Kidney epithelial cell (primary cell): ENCODE results near the gene VIPR1. TPM values are rescaled to one million over a fixed set of nuclear protein-coding genes. Genes with fewer than 3 reads are reported as not detected.

Source experiments
- DNase-seq: peaks from one replicate; pipeline ENCODE4 v3.0.0-alpha.2; 2010; ENCODE audit warnings: low read depth
- H3K27me3 ChIP-seq: 2 replicates; pipeline ENCODE4 v1.6.0; 2011; ENCODE audit warnings: low read length; ENCODE audit not compliant: control insufficient read depth, insufficient read depth
- H3K36me3 ChIP-seq: 2 replicates; pipeline ENCODE4 v1.5.1; 2011; ENCODE audit warnings: low read length; ENCODE audit not compliant: control insufficient read depth, insufficient read depth
- H3K4me3 ChIP-seq: 2 replicates; pipeline ENCODE4 v1.5.1; 2011; ENCODE audit warnings: low read depth, mild to moderate bottlenecking, control low read depth, low read length
- CTCF ChIP-seq: IDR thresholded peaks from 2 replicates; pipeline ENCODE4 v1.5.1; 2011; ENCODE audit warnings: mild to moderate bottlenecking, moderate library complexity, low read length, control low read depth, inconsistent platforms; ENCODE audit not compliant: insufficient read depth, poor library complexity, severe bottlenecking
- total RNA-seq: library from RNA; depleted of rRNA; stranded (reverse); fragments of >200 nt; gene quantifications from 2 replicates; pipeline ENCODE4 v1.2.3, GENCODE V29; 2015

Gene VIPR1
- total RNA-seq, 1 donor from 2014 or later, result 1.3 TPM

DNA sequence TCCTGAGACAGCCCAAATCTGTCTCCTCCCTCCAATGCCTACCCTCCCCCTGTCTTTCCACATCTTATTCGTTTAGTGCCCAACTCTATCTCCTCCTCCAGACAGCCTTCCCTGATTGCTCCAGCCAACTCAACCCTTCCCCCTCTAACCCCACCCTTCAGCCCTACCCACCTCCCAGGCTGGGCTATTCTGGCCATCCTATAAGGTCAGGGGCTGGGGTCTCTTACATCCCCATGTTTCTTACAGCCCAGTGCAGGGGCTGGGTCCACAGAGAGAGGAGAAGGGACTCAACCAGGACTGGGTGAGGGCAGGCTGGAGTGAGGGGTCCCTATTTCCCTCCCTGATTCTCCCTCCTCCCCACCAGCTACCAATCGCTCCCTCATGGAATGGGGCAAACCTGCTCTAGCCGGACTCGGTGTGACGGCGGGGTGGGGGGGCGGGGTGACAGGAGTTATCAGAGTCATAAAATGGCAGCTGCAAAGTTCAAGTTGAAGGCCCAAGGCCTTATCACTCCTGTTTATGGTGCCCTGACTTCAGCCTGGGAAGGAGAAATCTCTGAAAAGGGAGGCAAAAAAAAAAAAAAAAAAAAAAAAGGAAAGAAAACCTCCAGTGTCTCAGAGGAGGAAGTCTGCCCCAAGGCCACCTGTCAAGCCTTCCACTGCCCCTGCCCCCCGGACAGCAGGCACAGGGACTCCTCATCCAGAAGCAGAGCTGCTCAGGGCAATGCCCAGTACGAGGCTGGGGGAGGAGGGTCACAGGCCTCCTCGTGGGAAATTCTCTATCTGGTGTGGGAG lies 2.1 kb downstream of the VIPR1 start:
- no peak for TF ChIP-seq CTCF
- no peaks in the 10 kb centered on the region for H3K36me3 ChIP-seq
- peaks cover 38% of the 10 kb centered on the region for H3K27me3 ChIP-seq
- no peak for DNase-seq
- no peak overlapping the region for H3K4me3 ChIP-seq

DNA sequence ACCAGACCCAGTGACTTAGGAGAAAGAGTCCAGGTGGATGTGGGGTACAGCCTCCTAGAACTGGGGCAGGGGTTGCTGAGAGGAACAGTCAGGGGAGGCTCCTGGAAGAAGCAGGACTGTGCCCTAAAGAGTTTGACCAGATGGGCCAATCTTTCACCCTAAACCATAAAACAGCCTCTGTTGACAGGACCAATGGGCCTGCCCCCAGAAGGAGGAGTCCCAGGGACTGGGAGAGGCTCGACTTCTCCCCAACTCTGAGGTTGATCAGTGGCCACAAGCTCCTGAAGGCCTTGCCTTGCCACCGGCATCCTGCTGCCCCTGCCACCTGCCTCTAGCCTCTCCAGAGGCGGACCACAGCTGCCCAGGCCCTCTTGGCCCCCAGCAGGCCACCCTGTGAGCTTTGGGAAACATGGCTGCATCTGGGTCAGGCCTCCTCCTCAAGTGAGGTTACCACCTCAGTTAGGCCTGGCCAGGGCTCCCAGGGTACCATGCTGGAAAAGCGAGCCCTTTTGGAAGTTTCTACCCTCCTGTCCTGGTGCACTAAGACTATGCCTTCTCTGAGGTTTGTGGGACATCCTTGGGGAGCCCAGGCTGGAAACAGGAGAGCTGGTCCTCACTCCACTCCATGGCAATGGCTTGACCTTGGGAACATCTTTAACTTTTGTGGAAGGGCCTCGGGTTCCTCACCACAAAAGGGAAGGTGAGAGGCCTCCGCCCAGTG lies 2.8 kb downstream of the VIPR1 start:
- Histone ChIP-seq H3K36me3 (no peaks in the 10 kb centered on the region), H3K27me3 (peaks cover 33% of the 10 kb centered on the region), H3K4me3 (no peak overlapping the region)
- DNase-seq, result no peak
- no peak for TF ChIP-seq CTCF

- no peaks in the 10 kb centered on the region for H3K36me3 ChIP-seq
- no peak for DNase-seq
- no peak overlapping the region for H3K4me3 ChIP-seq
- TF ChIP-seq CTCF, result no peak
- H3K27me3 ChIP-seq, result peaks cover 29% of the 10 kb centered on the region
Measured at GRCh38 chr3:42505849-42506410, 3.5 kb downstream of the VIPR1 start.

- Histone ChIP-seq H3K27me3 (peaks cover 19% of the 10 kb centered on the region), H3K36me3 (no peaks in the 10 kb centered on the region), H3K4me3 (no peak overlapping the region)
- DNase-seq, result no peak
- TF ChIP-seq CTCF, result no peak
Measured at GRCh38 chr3:42507252-42507651, 4.8 kb downstream of the VIPR1 start.

GRCh38 chr3:42507761-42508335 lies 5.4 kb downstream of the VIPR1 start:
- peaks cover 15% of the 10 kb centered on the region for H3K27me3 ChIP-seq
- no peak overlapping the region for H3K4me3 ChIP-seq
- DNase-seq, result no peak

More at GRCh38 chr3:42507761-42508335, 5.4 kb downstream of the VIPR1 start:
- H3K36me3 ChIP-seq, result no peaks in the 10 kb centered on the region
- no peak for TF ChIP-seq CTCF
